HepG2 (cell line): ENCODE data around the gene IL17RA. TPM values are rescaled to one million over a fixed set of nuclear protein-coding genes. Genes with fewer than 3 reads are reported as not detected.

Experiments used
- DNMT3B ChIP-seq: conservative IDR thresholded peaks from 2 replicates; pipeline ENCODE4 v1.6.1; 2016; ENCODE audit warnings: missing biosample characterization, control low read depth
- GABPA ChIP-seq, 2 experiments: IDR thresholded peaks; 2 replicates each; pipeline ENCODE4 v1.6.1; 2011 to 2016; ENCODE audit warnings: low read depth in 2 of 2, low read length in 1 of 2, missing biosample characterization in 1 of 2, missing genetic modification characterization in 1 of 2
- HINFP ChIP-seq: sonication (generic); formaldehyde crosslinking; IDR thresholded peaks from 2 replicates; pipeline ENCODE4 v1.4.0; 2020; ENCODE audit warnings: low read depth, mild to moderate bottlenecking, missing genetic modification reagents
- MEIS2 ChIP-seq: sonication (generic); formaldehyde crosslinking; IDR thresholded peaks from 2 replicates; pipeline ENCODE4 v1.9.0; 2021; ENCODE audit warnings: mild to moderate bottlenecking, missing genetic modification reagents
- MTF2 ChIP-seq: sonication (generic); formaldehyde crosslinking; IDR thresholded peaks from 2 replicates; pipeline ENCODE4 v1.5.0; 2020; ENCODE audit warnings: missing genetic modification reagents, borderline replicate concordance
- NFKB2 ChIP-seq: sonication (generic); formaldehyde crosslinking; IDR thresholded peaks from 2 replicates; pipeline ENCODE4 v1.4.0; 2020; ENCODE audit warnings: missing genetic modification reagents, borderline replicate concordance
- PATZ1 ChIP-seq: sonication (generic); formaldehyde crosslinking; IDR thresholded peaks from 2 replicates; pipeline ENCODE4 v1.4.0; 2020; ENCODE audit warnings: missing genetic modification reagents
- PHF20 ChIP-seq: sonication (generic); formaldehyde crosslinking; IDR thresholded peaks from 2 replicates; pipeline ENCODE4 v1.5.0; 2020; ENCODE audit warnings: mild to moderate bottlenecking, missing genetic modification reagents
- POLR2A ChIP-seq, 2 experiments: IDR thresholded peaks; 2 replicates each; pipeline ENCODE4 v1.6.1; 2011; ENCODE audit warnings: low read depth in 2 of 2, low read length in 2 of 2, mild to moderate bottlenecking in 1 of 2, moderate library complexity in 1 of 2; ENCODE audit not compliant: insufficient read depth in 1 of 2
- POLR2AphosphoS5 ChIP-seq: IDR thresholded peaks from 2 replicates; pipeline ENCODE4 v1.6.1; 2012; ENCODE audit warnings: low read depth, low read length
- SMAD1 ChIP-seq: sonication (generic); formaldehyde crosslinking; IDR thresholded peaks from 2 replicates; pipeline ENCODE4 v1.4.0; 2020; ENCODE audit warnings: missing genetic modification reagents, low read depth, mild to moderate bottlenecking, borderline replicate concordance
- TFDP1 ChIP-seq: IDR thresholded peaks from 2 replicates; pipeline ENCODE4 v1.6.1; 2016; ENCODE audit warnings: missing compliant biosample characterization, missing genetic modification reagents, borderline replicate concordance
- THAP8 ChIP-seq: sonication (generic); formaldehyde crosslinking; IDR thresholded peaks from 2 replicates; pipeline ENCODE4 v1.5.1; 2020; ENCODE audit warnings: missing genetic modification reagents, mild to moderate bottlenecking, borderline replicate concordance
- TIGD3 ChIP-seq: sonication (generic); formaldehyde crosslinking; IDR thresholded peaks from 2 replicates; pipeline ENCODE4 v1.5.1; 2020; ENCODE audit warnings: mild to moderate bottlenecking, missing genetic modification reagents, borderline replicate concordance
- ZBTB37 ChIP-seq: sonication (generic); formaldehyde crosslinking; IDR thresholded peaks from 2 replicates; pipeline ENCODE4 v1.4.0; 2020; ENCODE audit warnings: mild to moderate bottlenecking, missing genetic modification reagents
- ZBTB42 ChIP-seq: sonication (generic); formaldehyde crosslinking; IDR thresholded peaks from 2 replicates; pipeline ENCODE4 v1.5.0; 2020; ENCODE audit warnings: mild to moderate bottlenecking, missing genetic modification reagents
- ZNF234 ChIP-seq: sonication (generic); formaldehyde crosslinking; conservative IDR thresholded peaks from 2 replicates; pipeline ENCODE4 v1.5.1; 2020; ENCODE audit warnings: mild to moderate bottlenecking, missing genetic modification reagents
- ZNF446 ChIP-seq: sonication (generic); formaldehyde crosslinking; IDR thresholded peaks from 2 replicates; pipeline ENCODE4 v1.5.0; 2020; ENCODE audit warnings: mild to moderate bottlenecking, missing genetic modification reagents
- ZNF777 ChIP-seq: sonication (generic); formaldehyde crosslinking; IDR thresholded peaks from 2 replicates; pipeline ENCODE4 v1.4.0; 2020; ENCODE audit warnings: missing genetic modification reagents
- polyA plus RNA-seq, 8 experiments: library from polyadenylated mRNA; depleted of rRNA in 3 of 8; stranded (reverse) in 7 of 8; unstranded in 1 of 8; fragments of >200 nt; fragmentation: Illumina TruSeq in 4 of 8; extraction: Trizol in 4 of 8; gene quantifications; 2 replicates each; pipeline versions ENCODE4 v1.2.1 to v1.2.3, GENCODE V29; 2011 to 2016; ENCODE audit warnings: low read depth in 4 of 8, missing spikeins in 1 of 8, mixed read lengths in 1 of 8; ENCODE audit not compliant: insufficient read depth in 1 of 8
- total RNA-seq, 5 experiments: library from RNA; depleted of rRNA; stranded (reverse); fragments of >200 nt; fragmentation: Illumina TruSeq; extraction: Trizol; gene quantifications; 2 replicates each; pipeline ENCODE4 v1.2.3, GENCODE V29; 2016; ENCODE audit warnings: low read depth in 1 of 5

The IL17RA gene
- total and polyA plus RNA-seq, 2 of the 13 experiments (the other 11 are each of a cell fraction or from before 2014, with no cell fraction given): 2.5 to 8.2 TPM

- TF ChIP-seq TIGD3 (CRISPR knock-in tag) (peak; percentile 38; the same call in 1 of the 2 replicates), TFDP1 (CRISPR knock-in tag) (peak; percentile 75), MEIS2 (CRISPR knock-in tag) (0 out of 2 replicates have a peak, but pooled peaks have one; percentile 35), NFKB2 (CRISPR knock-in tag) (peak; percentile 10; the same call in 1 of the 2 replicates), THAP8 (CRISPR knock-in tag) (no peak), POLR2AphosphoS5 (peak; percentile 67), PATZ1 (CRISPR knock-in tag) (peak; percentile 78), POLR2A (IDR thresholded peaks at IDR 0.05; ENCODE audit: insufficient read depth in 1 of 2, low read depth in 2 of 2, low read length in 2 of 2) (peak; percentile 72 to 79), ZNF446 (CRISPR knock-in tag) (peak; percentile 81; the same call in 1 of the 2 replicates), ZBTB42 (CRISPR knock-in tag) (0 out of 2 replicates have a peak, but pooled peaks have one; percentile 53), DNMT3B (CRISPR knock-in tag) (no peak), GABPA (IDR thresholded peaks at IDR 0.05; ENCODE audit: low read depth, low read length) (peak; percentile 39), GABPA (CRISPR knock-in tag; IDR thresholded peaks at IDR 0.05; ENCODE audit: low read depth) (0 out of 2 replicates have a peak, but pooled peaks have one; percentile 21), SMAD1 (0 out of 2 replicates have a peak, but pooled peaks have one; percentile 15), MTF2 (peak; percentile 45; the same call in 1 of the 2 replicates), ZNF777 (CRISPR knock-in tag) (peak; percentile 91), PHF20 (CRISPR knock-in tag) (peak; percentile 63), ZNF234 (CRISPR knock-in tag) (no peak), ZBTB37 (CRISPR knock-in tag) (no peak), HINFP (CRISPR knock-in tag) (peak; percentile 18; the same call in 1 of the 2 replicates)
Measured at GRCh38 chr22:17084554-17085276, at the start of gene IL17RA (continued).
